GM18502 (cell line): ENCODE data around the gene MAGOHB.
A peak's percentile ranks its signal among the peaks of the same experiment; 100 is the strongest.
"Not testable (repeated sequence)": the region's sequence is repeated elsewhere in the genome, so short reads cannot be mapped to it uniquely, and the experiment has no call there.

Experiments used
- ATAC-seq: cut with Tn5 transposase; IDR thresholded peaks from one replicate; pipeline ENCODE4 v1.9.1; 2021; ENCODE audit warnings: mild to moderate bottlenecking; ENCODE audit not compliant: unreplicated experiment, poor library complexity

MAGOHB gene

DNA sequence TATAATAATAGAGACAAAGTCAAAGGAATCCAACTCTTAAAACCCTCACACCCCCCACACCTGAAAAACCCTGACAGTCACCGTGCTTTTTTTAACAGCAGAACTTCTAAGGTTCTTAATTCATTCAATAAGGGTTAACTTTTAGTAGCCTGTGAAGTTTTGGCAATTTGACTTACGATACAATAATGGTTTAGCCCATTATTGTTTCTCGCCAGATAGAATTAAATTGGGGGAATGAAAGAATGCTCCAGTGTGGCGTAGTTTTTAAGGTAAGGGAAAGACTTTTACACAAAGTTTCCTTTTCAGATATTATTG lies 604 bp upstream of the MAGOHB start:
- ATAC-seq, result no peak

DNA sequence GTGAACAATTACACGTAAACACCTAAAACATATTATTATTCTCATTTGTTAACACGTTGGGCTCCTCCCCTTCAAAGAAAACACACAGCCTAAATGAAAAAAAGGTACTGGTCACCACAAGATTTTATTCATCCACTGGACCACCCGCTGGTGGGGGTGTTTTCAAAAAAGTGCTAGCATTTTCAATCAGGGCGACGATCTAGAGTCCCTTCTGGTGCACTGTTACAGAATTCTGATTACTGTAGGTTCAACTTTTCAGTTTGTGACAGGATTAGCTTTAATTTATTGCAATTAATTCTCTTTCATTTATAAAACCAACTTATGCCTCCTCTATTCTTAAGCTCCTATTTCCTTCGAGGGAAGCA lies 443 bp downstream of the MAGOHB start:
- ATAC-seq, result peak; percentile 10

DNA sequence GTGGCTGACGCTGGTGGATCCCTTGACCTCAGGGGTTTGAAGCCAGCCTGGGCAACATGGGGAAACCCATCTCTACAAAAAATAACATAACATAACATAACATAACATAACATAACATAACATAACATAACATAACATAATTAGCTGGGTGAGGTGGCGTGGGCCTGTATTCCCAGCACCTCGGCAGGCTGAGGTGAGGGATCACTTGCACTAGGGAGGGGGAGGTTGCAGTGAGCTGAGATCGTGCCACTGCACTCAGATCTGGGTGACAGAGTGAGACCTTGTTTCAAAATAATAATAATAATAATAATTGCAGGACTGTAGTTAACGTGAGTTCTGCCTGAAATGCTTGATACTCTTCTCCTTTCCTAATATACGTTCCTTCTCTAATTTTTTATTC lies 1.3 kb downstream of the MAGOHB start:
- ATAC-seq, result no peak

DNA sequence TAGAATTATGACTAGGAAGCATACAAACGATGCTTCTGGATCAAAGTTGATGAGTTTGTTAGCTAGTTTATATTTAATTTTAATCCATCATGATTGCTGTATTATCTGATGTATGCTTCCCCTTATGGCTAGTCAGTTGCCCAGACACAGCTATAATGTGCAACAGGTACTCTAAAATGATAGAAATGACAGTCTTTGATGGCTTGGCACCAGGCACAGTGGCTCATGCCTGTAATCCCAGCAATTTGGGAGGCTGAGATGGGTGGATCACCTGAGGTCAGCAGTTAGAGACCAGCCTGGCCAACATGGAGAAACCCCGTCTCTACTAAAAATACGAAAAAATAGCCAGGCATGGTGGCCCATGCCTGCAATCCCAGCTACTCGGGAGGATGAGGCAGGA lies 2.2 kb downstream of the MAGOHB start:
- ATAC-seq, result not testable (repeated sequence)

DNA sequence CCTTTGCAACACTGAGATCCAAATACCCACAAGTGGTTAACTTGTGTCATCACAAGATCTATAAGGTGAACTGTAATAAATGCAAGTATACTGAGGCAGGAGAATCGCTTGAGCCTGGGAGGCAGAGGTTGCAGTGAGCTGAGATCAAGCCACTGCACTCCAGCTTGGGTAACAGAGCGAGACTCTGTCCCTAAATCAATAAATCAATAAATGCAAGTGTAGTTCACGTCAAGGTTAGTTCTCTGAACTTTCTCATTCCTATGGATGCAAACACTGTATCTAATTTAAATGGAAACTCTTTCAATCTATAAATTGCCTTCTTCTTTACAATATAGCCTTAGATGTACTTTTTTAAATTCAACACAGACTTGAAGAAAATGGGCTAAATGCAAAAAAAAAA lies 3.2 kb downstream of the MAGOHB start:
- ATAC-seq, result no peak

DNA sequence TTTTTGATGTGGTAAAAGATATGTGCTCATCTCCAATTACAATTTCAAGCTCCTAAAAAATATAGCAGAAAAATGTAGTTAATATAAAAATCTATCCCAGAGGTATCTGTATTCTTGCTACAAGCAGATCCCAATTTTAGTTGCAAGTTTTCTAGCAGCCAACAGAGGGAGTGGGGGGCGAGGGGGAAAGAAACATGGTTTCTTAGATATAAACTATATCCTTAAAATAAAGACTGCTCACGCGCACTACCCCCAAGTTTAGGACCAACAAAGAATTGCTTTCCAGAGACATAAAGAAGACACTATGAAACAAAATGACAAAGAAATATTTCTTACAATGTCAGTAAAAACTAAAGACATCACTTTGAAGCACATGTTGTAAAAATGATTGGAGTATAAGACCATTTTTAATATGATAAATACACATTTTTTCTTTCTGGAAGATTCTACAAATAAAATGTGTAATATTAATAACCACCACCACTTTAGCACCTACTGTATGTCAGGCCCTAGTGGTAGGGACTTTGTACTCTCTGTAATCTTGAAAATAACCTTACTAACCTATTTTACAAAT lies 5.4 kb downstream of the MAGOHB start:
- ATAC-seq, result no peak

DNA sequence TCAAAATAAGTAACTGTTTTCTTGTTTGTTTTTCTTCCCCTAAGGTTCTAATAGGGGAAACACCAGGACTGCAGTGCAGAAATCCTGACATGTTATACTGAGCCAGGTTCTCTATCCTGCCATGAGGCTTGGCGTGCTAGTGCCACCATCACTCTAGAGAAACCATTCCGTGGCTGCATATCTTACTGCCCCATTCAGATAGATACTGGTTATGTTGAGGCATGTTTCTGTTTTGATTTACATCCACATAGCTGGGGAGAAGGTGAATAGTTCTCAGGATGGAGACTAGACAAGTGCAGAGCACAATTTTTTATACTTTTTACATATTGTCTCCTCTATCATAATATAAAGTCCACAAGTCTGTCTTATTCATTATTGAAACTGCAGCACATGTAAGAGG lies 11.5 kb downstream of the MAGOHB start:
- no peak for ATAC-seq

DNA sequence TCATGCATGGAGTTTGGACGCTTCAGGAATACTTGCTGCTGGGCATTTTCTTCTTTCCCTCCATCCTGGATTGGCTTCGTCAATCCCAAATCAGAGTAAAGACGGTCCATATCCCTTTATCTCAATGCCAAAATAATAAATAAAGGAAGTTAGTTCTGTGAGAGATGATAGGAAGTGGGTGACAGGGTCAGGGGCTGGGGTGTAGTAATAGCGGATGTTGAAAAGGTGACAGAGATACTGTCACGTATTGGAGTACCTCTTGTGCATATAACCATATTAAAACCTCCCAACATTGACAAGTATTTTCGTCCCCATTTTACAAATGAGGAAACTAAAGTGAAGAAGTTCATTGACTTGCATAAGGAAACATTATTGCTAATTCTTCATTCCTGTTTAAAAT lies 12.4 kb downstream of the MAGOHB start:
- no peak for ATAC-seq

DNA sequence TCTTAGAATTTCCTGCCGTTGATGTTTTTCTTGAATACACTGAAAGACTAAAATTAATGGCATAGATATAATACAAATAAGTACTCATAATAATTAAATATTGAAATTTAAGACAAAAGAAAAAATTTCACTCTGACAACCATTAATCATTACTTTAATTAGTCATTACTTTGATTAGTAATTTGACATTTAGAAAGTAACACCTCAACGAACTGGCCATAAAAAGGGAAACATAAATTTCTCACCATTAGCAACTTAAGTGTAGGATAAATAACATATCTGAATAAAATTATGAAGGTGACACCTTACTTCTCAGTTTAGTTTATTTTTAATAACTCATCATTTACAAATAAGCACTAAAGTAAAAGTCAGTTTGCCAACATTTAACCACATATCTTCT lies 17.5 kb downstream of the MAGOHB start:
- no peak for ATAC-seq

DNA sequence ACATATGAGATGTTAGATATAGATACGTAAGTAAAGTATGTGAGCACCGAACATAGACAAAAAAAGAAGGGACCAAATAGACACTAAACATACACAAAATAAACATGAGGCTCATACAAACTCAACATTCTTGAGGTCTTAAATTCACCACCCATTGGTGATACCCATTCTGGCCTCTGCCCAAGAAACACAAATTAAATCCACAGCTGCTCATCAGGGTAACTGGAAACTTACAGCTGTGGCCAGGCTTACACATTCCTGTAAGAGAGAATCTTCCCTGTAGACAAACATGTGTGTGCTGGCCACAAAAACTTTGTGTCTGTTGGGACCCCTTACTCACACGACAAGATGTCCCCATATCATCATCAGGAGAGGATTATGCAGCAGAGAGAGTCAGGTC lies 22.4 kb downstream of the MAGOHB start:
- no peak for ATAC-seq

DNA sequence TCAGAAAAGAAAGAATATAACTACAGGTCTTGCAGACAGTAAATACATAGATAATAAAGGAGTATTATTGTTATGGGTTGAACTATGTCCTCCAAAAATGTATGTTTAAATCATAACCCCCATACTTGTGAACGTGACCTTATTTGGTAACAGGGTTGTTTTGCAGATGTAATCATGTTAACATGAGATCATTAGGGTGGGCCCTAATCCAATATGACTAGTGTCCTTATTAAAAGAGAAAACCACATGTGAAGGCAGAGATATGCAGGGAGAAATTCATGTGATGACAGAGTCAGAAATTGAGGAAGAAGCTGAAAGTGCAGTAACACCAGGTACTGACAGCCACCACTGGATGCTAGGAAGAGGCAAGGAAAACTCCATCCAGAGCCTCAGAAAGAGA lies 29.0 kb downstream of the MAGOHB start:
- no peak for ATAC-seq

DNA sequence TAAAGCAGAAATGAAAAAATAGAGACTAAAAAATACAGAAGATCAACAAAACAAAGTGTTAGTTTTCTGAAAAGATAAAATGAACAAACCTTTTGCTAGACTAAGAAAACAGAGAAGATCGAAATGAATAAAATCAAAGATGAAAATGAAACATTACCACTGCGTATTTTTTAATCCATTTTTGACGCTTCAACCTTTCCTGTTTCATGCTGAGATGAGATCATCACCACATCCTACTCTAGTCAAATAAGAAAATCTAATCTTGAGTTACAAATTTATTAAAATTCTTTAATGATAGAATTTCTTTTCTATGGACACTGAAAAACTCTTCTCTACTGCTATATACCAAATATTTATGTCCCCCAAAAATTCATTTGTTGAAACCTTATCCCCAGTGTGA lies 30.7 kb downstream of the MAGOHB start:
- no peak for ATAC-seq

DNA sequence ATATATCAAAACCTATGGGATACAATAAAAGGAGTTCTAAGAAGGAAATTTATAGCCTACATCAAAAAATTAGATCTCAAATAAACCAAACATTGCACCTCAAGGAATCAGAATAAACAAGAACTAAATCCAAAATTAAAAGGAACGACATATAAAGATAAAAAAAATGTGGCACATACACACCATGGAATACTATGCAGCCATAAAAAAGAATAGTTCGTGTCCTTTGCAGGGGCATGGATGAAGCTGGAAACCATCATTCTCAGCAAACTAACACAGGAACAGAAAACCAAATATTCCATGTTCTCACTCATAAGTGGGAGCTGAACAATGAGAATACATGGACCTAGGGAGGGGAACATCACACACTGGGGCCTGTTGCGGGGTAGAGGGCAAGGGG lies 31.3 kb downstream of the MAGOHB start:
- not testable (repeated sequence) for ATAC-seq

DNA sequence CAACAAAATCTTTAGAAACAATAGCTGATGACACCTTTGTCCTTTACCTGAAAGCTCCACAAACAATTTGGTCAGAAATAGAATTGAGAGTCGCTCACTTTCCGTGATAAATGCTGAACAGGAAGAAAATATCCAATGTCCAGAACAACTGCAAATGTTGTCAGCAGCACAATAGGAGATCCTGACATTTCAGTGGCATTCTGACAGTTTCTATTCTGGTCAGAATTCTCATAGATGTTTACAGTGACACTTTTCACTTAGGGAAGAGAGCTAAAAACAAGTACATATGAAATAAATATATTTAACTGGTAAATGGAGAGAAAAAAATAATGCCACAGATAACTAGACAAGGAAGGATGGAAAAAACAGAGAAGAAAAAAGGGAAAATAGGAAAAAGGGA lies 39.1 kb downstream of the MAGOHB start:
- no peak for ATAC-seq

DNA sequence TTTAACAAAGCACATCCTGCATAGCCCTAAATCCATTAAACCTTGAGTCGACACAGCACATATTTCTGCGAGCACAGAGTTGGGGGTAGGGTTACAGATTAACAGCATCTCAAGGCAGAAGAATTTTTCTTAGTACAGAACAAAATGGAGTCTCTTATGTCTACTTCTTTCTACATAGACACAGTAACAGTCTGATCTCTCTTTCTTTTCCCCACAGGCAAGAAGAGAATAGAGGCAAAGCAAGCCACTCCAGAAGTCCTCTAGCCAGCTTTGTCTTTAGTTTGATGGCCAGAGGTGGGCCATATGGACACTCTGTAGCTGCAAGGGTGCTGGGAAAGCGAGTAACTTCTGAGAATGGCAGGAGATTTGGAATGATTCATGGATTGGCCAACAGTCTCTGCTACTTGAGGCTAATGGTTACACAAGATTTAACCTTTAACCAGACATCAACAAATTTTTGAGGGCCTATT lies 41.4 kb downstream of the MAGOHB start:
- ATAC-seq, result not testable (repeated sequence)

DNA sequence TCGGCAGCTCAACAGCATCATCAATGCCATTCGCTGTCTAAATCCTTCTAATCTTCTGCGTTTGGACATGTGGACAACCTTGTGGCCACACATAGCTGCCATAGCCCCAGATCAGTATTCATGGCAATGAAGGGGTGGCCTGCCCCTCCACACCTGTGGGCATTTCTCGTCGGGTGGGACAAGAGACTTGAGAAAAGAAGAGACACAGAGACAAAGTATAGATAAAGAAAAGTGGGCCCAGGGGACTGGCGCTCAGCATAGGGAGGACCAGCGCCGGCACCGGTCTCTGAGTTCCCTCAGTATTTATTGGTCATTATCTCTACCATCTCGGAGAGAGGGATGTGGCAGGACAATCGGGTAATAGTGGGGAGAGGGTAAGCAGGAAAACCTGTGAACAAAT lies 42.3 kb downstream of the MAGOHB start:
- no peak for ATAC-seq

DNA sequence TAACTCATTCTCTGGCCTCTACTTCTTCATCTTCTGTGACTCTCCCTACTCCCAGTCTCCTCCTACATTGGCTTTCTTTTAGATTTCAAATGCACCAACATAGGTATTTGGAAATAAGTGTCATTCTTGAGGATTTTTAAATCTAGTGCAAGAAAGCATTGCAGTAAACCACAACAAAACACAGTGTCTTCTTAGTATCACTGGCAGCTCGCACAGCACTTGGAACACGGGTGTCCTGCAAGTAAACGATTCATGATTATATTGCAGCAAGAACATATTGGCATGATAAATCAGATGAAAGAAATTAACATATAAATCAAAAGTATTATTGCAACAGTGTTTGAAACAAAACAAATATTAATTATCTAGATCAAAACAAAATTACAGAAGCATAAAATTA lies 45.6 kb downstream of the MAGOHB start:
- ATAC-seq, result no peak

DNA sequence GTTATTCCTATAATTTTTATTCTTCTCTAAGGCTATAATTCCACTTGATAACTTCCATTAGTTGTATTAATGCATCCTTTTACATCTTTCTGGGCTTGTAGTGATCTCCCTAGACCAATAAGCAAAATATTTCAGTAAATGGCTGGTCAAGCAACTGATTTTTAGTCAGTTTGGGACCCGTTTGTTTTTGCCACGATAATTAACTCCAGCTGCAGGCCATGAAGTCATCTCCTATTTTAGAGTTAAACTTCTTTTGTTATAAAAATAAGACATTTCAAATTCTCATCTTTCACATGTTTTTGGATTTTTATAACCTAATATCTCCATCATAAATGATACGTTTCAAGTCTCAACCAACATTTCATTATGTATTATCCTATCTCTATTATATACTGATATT lies 49.4 kb downstream of the MAGOHB start:
- ATAC-seq, result no peak

DNA sequence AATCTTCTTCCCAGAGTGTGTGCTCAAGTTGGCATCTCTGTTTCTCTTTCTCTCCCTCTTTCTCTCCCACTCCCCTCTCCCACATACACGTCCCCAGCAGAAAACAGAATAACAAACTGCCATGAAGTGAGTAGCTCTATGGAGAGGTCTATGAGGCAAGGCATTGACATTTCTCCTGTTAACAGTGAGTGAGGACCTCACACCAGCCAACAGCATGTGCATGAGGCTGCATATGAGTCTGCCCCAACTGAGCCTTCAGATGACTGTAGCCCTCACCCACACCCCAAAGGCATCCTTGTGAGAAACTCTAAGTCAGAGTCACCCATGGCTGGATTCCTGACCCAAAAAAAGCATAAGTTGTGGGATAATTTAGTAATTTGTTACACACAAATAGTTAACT lies 50.4 kb downstream of the MAGOHB start:
- ATAC-seq, result no peak

DNA sequence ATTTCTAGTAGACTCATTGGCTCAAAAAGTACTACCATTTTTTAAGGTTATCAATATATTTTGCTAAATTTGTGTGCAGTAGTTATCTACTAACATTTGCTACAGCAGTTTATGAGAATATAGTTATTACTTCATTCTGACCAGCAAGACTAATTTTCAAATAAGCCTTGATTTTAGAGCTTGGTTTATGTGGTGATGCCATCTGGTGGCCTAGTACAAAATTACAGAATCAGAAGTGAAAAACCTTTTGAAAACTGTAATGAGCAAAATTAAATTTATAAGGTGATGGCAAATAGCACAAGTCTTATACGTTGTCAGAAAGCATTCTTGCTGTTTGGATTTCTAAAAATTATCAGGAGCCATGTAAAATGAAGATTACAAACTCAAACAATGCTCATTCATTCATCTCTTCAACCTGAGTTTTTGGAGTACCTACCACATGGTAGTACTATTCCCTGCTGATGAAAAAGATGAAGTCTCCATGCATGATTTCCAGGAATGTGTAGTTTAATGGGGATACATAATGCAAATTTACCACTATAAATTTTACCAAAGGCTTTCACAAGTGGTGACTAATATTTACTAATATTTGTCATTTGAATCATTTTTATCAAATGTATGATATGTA lies 51.0 kb downstream of the MAGOHB start:
- no peak for ATAC-seq

DNA sequence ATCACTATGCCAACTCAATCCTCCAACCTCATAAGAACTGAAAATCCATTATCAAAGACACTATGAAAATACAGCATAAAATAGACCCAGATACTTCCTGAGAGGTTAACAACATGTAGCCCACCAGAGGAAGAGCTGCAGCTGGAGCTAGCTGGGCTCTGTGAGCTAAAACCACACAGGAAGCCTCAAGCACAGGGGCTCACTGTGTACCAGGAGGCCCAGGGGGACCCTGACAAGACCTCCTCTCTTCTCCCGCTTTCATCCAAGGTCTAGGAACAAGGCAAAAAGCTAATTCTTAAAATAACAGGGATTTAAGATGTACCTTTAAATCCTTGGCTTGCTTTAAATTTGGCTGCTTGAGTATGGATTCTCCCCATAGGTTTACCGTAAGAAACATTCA lies 54.2 kb downstream of the MAGOHB start:
- no peak for ATAC-seq

DNA sequence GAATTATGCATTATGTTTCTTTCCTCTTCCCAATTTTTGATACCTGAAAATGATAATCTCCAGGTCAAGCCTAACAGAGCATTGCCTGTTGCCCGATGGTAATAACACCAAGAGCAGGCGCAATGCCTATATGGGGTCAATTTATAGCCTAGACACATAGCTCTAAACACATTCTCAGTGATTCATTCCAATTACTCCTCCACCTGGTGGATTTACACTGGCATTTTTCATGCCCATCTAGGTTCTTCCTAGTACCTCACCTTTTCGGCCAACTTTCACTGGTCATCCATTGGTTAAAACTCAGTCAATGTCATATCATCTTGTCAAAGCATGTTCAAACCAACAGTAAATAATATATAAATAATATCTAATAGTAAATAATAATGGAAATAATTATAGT lies 54.6 kb downstream of the MAGOHB start:
- no peak for ATAC-seq

DNA sequence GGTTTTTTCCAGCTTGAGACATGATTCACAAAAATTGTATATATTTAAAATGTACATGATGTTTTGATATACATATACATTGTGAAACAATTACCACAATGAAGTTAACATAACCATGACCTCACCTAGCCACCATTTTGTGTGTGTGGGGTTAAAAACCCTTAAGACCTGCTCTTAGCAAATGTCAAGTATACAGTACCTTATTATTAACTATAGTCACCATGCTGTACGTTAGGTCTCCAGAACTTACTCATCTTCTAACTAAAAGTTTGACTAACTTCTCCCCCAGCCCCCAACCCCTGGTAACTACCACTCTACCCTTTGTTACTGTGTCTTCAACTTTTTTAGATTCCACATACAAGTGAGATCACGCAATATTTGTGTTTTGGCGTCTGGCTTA lies 55.1 kb downstream of the MAGOHB start:
- no peak for ATAC-seq
